AG04449 (cell line): ENCODE measurements around the gene PRKCZ.

Experiments used
- CTCF ChIA-PET: fragments of 350-600 bp; formaldehyde crosslinking; extraction: SDS; loops from one replicate; lab custom pipeline; 2021; ENCODE audit warnings: antibody characterized with exemption; lab: Yijun Ruan, JAX
- POLR2A ChIA-PET: fragments of 400-600, 350-600 bp; formaldehyde crosslinking; extraction: SDS; loops from one replicate; lab custom pipeline; 2020; ENCODE audit warnings: antibody characterized with exemption, inconsistent platforms; lab: Yijun Ruan, JAX
- DNase-seq: peaks from one replicate; pipeline ENCODE4 v3.0.0-alpha.2; 2010; ENCODE audit warnings: low read depth, low spot score
- H3K4me3 ChIP-seq: 2 replicates; pipeline ENCODE4 v1.5.1; 2011; ENCODE audit warnings: low read depth, mild to moderate bottlenecking, control low read depth, low read length
- CTCF ChIP-seq: IDR thresholded peaks from one replicate; pipeline ENCODE4 v1.5.1; 2011; ENCODE audit warnings: mild to moderate bottlenecking, moderate library complexity, low read length, control low read depth, inconsistent platforms; ENCODE audit not compliant: insufficient read depth; ENCODE audit errors: missing control alignments

PRKCZ gene

GRCh38 chr1:2018217-2019171, 31.7 kb upstream of the PRKCZ start:
- DNase-seq = no peak
- no peak for TF ChIP-seq CTCF
- H3K4me3 ChIP-seq = no peak overlapping the region
- ChIA-PET CTCF (no interaction called here), POLR2A (no interaction called here)

- ChIA-PET POLR2A (no interaction called here), CTCF (interaction anchor here (2.1 kb wide), 1 partner anchor 58 kb away, joined by 9 read pairs; no protein-coding TSS in a partner anchor)
- TF ChIP-seq CTCF = no peak
- no peak within 1 kb of the TSS for H3K4me3 ChIP-seq
- DNase-seq = no peak
These were observed 31.1 kb upstream of the PRKCZ start, which contains the start of gene GABRD for GRCh38 chr1:2019172-2019543. TSS of gene GABRD (plus strand) at chr1:2019345. CDS start at chr1:2019424, 79 bp downstream.

GRCh38 chr1:2019571-2020309, 30.5 kb upstream of the PRKCZ start:
- POLR2A ChIA-PET = no interaction called here
- no peak for TF ChIP-seq CTCF
- H3K4me3 ChIP-seq = no peak overlapping the region
- CTCF ChIA-PET = interaction anchor here (2.1 kb wide), 1 partner anchor 59 kb away, joined by 9 read pairs; no protein-coding TSS in a partner anchor
- no peak for DNase-seq

GRCh38 chr1:2020310-2020655, 29.9 kb upstream of the PRKCZ start:
- no peak for DNase-seq
- CTCF ChIA-PET = interaction anchor here (2.1 kb wide), 1 partner anchor 59 kb away, joined by 9 read pairs; no protein-coding TSS in a partner anchor
- no peak for TF ChIP-seq CTCF
- POLR2A ChIA-PET = no interaction called here
- no peak overlapping the region for H3K4me3 ChIP-seq

GRCh38 chr1:2021550-2021949, 28.7 kb upstream of the PRKCZ start:
- ChIA-PET CTCF (no interaction called here), POLR2A (no interaction called here)
- no peak overlapping the region for H3K4me3 ChIP-seq
- no peak for TF ChIP-seq CTCF
- DNase-seq = no peak
